HUDEP-2 (cell line): Measurements from ENCODE around the gene GLE1.

Source experiments
- DNase-seq, 76 experiments: peaks; one replicate each; lab custom pipeline; 2025; ENCODE audit not compliant: unreplicated experiment in 76 of 76; lab: John Stamatoyannopoulos, UW

Gene GLE1, protein sequence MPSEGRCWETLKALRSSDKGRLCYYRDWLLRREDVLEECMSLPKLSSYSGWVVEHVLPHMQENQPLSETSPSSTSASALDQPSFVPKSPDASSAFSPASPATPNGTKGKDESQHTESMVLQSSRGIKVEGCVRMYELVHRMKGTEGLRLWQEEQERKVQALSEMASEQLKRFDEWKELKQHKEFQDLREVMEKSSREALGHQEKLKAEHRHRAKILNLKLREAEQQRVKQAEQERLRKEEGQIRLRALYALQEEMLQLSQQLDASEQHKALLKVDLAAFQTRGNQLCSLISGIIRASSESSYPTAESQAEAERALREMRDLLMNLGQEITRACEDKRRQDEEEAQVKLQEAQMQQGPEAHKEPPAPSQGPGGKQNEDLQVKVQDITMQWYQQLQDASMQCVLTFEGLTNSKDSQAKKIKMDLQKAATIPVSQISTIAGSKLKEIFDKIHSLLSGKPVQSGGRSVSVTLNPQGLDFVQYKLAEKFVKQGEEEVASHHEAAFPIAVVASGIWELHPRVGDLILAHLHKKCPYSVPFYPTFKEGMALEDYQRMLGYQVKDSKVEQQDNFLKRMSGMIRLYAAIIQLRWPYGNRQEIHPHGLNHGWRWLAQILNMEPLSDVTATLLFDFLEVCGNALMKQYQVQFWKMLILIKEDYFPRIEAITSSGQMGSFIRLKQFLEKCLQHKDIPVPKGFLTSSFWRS

DNA sequence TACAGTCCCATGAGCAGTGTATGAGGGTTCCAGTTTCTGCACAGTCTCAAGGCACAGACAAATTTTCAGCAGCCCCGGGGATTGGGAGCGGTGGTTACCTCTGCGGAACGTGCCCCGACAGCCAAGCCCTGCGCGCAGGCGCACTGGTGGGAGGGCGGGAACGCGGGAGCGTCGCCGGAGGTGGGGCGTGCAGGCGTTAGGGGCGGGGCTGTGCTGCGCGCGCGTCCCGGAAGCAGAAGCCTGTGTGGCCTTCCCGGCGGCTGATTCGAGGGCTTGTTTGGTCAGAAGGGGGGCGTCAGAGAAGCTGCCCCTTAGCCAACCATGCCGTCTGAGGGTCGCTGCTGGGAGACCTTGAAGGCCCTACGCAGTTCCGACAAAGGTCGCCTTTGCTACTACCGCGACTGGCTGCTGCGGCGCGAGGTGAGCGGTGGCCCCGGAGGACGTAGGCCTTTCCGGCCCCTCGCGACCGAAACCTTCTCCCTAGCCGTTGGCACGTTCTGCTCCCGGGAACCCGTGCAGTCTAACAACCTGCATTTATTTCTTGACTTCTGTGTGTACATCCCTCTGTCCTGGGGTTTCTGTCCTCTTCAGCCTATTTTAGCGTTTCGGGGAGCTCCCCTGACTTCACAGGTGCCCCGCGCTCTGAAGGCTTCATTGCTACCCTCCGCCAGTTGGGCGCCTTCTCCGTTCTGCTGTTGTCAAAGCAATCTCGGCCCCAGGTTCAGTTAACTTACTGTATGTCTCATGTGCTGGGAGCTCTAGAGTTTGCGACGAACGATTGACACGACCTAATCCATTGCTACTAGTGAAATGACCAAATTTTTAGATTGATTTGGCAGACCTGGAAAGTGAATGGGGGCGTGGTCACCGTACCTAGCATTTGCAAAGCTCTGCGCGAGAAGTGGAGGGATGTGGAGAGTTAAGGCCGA is at the start of gene GLE1:
TSS of gene GLE1 (plus strand) at position 235 of the 929 bp plus-strand sequence. CDS start at position 322, 87 bp downstream.
- DNase-seq, result peak in 74 of 76 experiments; percentile 45 to 97 (median 89)

DNA sequence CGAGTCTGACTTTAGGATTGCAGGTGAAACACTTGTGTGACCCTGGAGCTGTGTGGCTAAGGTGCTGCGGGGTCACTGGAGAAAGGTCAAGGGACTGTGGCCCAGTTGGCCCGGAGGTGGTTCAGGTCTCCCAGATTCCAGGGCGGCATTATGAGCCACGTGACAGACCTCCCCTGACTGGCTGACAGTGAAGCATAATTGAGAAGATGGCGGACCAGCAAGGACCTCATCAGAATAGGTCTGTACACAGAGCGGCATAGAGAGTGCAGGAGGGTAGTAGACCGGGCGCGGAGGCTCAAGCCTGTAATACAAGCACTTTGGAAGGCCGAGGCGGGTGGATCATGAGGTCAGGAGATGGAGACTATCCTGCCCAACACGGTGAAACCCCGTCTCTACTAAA is 49.5 kb upstream of the GLE1 start:
- DNase-seq, result no peak

DNA sequence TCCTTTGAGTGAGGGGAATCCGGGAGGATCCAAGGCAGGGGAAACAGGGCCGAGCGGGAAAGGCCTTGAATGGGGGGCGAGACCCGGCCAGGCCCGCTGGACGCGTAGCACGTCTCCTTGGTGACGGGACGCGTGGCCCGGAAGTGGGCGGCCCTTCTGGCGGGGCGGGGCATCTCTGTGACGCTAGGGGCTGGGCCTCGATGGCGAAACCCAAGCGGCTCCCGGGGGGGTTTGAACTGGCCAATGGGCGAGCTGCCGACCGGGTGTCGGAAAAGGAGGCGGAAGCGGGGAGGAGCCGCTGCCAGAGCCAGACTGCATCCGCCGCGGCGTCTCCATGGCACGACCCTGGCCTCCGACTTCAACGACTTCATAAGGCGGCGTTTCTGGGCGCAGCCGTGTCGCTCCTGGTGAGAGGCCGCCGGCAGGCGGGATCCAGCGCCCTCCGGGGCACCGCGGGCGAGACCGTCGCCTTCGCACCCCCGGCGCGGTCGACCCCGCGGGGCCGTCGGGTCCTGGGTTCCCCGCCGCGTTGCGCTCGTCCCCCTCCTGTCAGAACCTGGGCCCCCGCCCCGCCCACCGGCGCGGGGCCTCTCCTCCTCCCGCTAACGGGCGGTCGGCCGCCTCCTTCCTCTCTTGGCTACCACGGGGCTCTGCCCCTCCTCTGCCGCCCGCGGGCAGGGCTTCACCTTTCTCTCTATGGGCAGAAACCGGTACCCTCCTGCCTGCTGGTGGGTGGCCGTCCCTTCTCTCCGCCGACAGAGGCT is 48.5 kb upstream of the GLE1 start, which contains the start of gene ODF2:
TSS of gene ODF2 (plus strand) at position 158 of the 764 bp plus-strand sequence. CDS start at position 244, 86 bp downstream.
- peak; percentile 34 to 99 (median 95) for DNase-seq

DNA sequence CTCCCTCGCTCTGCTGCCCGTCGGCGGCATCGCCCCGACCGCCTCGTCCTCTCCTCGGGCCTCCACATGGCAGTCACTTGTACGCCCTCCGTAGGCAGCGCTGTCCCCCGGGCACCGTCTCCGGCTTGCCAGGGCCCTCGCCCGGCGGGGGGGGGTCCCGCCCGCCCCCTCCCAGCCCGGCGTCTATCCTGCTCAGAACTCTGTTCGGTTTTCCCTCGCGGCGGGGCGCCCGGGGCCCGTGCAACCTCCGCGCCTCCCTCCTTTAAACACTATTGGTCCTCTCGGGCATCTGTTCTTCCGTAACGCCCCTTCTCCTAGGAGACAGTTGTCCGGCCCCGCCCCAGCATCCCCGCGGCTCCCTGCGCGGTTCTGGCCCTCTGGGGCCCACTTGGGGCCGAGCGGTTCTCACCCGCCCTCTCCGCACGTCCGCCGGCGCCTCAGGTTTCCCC is 47.9 kb upstream of the GLE1 start:
- DNase-seq, result peak in 71 of 76 experiments; percentile 19 to 85 (median 61)

DNA sequence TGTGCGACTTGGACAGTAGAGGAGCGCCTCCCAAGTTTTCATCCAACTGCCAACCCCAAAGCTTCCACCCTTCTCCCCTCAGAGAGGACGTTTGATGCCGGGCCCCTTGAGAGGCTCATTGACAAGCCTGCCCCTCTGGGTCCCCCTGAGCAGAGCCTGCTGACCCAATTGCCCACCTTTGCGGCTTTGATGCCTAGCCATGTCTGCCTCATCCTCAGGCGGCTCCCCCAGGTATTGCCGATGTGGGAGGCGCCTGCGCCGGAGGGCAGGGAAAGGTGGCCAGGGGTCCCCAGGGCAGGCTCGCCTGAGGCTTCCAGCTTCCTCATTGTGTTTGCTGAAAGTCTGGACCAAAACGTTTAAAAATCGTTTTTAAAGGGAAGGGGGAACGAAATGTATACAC is 47.3 kb upstream of the GLE1 start:
- no peak for DNase-seq

DNA sequence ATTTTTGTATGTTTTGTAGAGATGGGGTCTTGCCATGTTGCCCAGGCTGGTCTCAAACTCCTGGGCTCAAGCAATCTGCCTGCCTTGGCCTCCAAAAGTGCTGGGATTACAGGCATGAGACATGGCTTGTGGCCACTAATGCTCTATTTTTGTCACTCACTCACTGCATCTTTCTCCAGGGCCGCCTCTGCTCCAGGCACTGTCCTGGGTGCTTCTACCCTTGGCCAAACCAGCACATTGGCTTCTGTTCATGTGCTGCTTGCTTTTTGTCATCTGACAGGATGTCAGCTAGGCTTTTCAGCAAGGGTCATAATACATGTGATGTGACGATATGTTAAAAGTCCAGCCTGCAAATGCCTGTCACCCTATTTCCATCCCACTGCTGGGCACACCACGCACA is 45.5 kb upstream of the GLE1 start:
- DNase-seq, result no peak

DNA sequence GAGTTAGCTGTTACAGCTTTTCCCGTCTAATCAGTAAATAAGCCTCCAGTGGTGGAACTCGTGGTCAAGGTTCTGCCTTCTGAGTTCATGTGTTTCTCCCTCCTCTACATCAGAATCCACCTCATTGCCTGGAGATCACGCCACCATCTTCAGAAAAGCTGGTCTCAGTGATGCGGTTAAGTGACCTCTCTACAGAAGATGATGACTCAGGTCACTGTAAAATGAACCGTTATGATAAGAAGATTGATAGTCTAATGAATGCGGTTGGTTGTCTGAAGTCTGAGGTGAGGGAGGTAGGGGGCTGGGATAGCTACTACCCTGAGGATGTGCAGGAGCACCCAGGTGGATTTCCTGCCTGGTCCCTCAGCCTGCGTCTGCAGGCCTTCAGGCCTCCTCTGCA is 35.4 kb upstream of the GLE1 start:
- DNase-seq, result peak in 17 of 76 experiments; percentile 2 to 68 (median 23)

DNA sequence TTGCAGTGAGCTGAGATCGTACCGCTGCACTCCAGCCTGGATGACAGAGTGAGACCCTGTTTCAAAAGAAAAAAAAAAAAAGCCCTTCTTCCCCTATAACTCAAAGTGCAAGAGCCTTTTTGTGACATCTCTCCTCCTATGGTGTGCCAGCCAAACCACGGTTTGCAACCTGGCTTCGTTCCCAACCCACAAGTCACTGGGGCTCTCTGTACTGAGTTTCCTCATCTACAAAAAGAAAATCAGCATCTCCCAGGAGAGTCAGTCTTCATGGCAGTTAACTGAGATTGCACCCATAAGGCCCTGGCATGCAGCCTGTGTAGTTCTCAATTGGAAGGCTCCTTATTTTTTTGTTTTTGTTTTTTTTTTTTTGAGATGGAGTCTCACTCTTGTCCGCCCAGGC is 34.0 kb upstream of the GLE1 start:
- peak in 45 of 76 experiments; percentile 1 to 76 (median 25) for DNase-seq

DNA sequence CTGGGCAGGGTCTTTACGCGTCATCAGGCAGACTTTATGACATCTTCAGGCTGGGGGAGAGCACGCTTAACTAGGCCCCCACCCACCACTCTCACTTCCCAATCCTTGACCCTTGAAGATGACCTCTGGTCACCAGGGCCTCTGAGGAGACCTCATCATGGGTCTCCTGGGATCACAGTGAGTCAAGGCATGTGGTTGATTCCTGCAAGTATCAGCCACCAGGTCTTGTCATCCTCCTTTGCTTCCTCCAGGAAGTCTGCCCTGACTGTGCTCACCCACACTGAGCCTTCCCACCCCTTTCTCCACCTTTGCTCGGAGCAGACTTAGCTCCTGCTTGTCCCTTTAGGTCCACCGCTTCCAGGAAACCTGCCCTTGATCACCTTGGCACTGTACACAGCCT is 31.4 kb upstream of the GLE1 start:
- no peak for DNase-seq

DNA sequence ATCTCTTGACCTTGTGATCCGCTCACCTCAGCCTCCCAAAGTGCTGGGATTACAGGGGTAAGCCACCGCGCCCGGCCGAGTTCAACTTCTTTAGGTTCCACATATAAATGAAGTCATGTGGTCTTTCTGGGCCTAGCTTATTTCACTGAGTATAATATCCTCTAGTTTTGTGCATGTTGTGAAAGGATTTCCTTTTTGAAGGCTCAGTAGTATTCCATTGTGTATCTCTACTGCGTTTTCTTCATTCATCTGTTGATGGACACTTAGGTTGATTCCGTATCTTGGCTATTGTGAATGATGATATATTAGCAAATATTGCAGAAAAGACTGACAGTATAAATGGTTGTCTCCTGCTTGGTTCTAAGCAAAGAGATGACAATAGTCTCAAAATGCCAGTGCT is 28.7 kb upstream of the GLE1 start:
- no peak for DNase-seq

DNA sequence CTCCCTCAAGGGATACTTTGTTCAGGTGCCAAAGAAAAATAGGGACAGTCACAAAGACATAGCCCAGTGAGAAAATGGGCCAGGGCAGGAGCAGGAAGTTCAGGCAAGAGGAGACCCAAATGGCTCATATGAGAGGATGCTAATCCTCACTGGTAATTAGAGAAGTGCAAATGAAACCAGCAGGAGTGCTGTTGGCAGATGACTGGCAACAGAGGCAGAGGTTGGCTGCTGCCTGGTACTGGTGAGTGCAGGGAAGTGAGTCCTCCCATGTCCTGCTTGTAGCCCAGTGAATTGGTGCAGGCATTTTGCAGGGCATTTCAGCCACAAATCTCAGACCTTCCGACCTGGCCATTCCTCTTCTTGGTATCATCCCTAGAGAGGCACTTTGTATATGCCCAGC is 25.3 kb upstream of the GLE1 start:
- DNase-seq, result no peak

DNA sequence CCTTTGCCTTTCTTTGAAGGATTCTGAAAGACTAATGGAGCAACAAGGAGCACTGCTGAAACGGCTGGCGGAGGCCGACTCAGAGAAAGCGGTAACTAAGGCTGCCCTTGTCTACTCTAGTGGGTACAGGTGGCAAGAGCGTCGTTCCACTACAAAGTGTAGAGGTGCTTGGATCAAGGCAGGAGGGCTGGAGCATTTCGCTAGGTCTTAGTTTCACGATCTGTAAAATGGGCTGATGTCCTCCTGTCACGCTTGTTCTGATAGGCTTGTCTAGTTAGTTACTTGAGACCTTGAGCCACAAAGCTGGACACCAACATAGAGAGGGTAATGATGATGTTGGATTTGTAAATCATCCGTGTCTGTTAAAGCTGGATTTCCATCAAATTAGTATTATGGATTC is 23.0 kb upstream of the GLE1 start:
- no peak for DNase-seq

DNA sequence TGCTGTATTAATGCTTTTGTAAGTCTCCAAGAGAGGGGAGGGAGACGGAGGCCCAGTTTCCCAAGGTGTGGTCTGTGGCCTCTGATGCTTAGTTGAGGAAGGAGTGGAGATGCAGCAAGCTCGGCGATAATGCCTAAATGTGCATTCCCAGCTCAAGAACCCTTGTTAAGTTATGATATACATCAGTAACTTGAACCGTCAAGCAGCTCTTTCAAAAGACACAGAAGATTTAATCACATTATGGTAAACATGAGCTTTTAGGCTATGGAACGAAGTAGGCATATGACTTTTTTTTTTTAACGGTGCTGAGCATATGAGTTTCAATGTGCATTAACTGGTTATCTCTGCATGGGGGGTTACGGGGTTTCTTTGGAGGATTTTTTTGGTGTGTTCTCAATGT is 22.3 kb upstream of the GLE1 start:
- DNase-seq, result no peak

DNA sequence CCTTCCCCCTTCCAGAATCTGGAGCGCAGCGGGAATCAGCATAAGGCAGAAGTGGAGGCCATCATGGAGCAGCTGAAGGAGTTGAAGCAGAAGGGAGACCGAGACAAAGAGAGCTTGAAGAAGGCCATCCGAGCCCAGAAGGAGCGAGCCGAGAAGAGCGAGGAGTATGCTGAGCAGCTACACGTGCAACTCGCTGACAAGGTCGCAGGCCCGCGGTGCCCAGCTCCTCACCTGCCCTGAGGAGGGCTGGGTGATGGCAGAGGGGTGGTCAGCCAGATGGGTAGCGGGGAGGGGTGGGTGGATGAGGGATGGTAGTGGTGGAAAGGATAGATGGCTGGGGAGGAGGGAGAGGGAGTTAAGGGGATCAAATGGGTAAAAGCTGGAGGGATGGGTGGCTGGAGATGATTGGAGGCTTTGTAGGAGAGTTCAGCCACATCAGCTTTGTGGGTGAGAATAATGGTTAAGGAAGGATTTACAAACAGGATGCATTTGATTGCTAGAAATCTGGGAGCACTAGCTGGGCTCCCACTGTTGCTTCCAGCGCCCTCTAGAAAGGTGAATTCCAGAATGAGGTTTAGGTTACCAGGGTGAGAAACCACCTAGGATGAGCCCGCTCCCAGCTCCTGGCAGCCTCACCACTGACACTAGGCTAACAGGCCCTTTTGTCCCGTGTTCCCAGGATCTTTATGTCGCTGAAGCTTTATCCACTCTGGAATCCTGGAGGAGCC is 19.7 kb upstream of the GLE1 start:
- DNase-seq, result no peak

DNA sequence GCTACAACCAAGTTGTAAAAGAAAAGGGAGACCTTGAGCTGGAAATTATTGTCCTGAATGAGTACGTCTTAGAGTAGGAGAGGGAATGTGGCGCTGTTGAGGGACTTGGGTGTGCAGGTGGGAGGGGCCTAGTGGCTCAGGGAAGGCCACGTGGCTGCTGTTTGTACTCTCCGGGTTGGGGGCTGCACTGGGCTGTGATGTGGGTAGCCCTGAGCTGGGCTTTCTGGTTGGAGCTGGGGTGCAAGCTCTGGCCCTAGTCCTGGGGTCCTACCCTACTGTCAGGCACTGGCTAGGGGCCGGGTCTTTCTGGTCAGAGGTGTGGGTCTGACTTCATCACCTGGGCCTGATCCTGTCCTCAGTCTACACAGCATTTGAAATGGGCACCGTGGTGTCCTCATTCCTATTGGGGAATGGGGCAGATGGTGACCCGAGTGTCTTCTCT is 19.1 kb upstream of the GLE1 start:
- no peak for DNase-seq

DNA sequence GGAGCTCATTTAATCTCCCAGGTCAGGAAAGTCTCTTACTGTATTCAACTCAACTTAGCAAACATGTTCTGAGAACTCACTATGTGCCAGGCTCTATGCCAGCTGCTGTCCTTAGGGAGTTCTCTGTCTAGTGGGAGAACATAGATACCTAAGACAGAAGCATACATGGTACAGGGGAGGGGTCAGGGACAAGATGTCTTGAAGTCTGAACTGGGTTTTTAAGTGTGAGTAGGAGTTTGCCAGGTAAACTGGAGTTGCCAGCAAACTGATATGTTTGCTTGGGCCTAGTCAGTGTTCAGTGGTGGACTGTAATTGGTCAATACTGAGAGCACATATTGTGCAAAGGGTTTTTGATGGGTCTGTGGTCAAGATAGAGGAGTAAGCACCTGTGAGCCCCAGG is 18.3 kb upstream of the GLE1 start:
- no peak for DNase-seq

DNA sequence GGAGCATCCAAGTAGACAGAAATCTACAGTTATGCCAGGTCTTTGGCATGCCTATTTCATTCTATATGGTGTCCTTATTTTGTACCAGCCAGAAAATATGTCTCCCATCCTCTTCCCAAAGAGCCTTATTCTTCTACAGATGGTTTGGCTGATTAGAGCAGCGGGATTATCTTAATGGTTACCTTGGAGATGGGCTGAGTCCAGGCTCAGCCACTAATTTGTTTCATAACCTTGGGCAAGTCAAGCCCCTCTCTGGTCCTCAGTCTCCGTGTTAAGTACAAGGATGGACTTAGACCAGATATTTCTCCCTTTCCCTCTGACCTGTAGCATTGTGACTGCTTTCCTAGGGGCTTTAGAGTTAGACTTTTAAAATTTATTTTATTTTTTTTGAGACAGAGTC is 11.1 kb upstream of the GLE1 start:
- DNase-seq, result no peak

DNA sequence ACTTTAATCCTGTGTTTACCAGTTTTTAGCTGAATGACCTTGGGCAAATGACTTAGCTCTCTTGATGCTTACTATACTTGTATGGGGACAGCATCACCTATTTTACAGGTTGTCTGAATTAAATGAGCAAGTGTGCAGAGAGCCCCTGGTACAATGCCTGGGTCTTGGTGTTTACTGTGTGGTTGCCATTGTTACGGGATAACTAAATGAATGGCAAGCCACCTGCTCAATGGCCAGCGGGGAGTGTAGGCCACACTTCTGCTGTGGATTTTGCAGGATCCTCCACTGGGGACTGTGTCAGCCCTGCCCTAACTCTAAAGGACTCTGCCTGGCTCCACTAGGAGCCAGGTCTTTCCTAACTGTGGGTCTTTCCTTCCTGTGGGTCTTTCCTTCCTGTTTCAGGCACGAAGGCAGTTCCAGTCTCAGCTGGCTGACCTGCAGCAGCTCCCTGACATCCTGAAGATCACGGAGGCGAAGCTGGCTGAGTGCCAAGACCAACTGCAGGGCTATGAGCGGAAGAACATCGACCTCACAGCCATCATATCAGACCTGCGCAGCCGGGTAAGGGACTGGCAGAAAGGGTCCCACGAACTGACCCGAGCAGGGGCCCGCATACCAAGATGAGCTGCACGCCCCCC is 10.3 kb upstream of the GLE1 start:
- peak in 3 of 76 experiments; percentile 3 to 22 (median 17) for DNase-seq

DNA sequence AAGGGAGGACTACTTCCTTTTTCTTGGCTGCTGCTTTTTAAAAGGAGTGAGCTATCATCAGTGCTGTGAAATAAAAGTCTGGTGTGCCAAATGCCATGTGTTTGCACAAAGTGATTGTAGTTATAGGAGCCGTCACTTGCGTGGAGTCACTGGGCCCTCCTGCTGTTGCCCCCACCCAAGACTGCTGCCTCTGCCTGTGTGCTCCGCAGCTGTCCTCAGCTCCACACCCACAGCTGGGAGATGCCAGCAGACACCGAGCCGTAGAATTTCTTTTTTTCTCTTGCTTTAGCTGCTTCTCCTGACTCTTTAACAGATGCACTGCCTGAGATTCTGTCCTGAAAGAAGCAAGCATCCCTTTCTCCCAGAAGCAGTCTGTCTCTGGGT is 9.8 kb upstream of the GLE1 start:
- DNase-seq, result no peak
